ENCODE results near the gene KCNV2.
"Not testable (repeated sequence)": the region's sequence is repeated elsewhere in the genome, so short reads cannot be mapped to it uniquely, and the experiment has no call there.

KCNV2 gene

GRCh38 chr9:2717385-2717784, at the start of gene KCNV2:
Gene KCNV2 (plus strand): TSS chr9:2717510. CDS start chr9:2717740, 230 bp downstream.
- DNase-seq (ENCODE audit: low read depth in 2 of 2): no peak

- DNase-seq (ENCODE audit: low read depth in 2 of 2): no peak
Measured at GRCh38 chr9:2673161-2673560, 44.1 kb upstream of the KCNV2 start.

GRCh38 chr9:2674141-2674824, 43.0 kb upstream of the KCNV2 start:
- no peak for DNase-seq (ENCODE audit: low read depth in 2 of 2)

GRCh38 chr9:2675834-2676233, 41.5 kb upstream of the KCNV2 start:
- no peak for DNase-seq (ENCODE audit: low read depth in 2 of 2)

GRCh38 chr9:2676466-2676865, 40.8 kb upstream of the KCNV2 start:
- DNase-seq (ENCODE audit: low read depth in 2 of 2): no peak

- DNase-seq (ENCODE audit: low read depth in 2 of 2): no peak
Measured at GRCh38 chr9:2677915-2678889, 39.1 kb upstream of the KCNV2 start.

GRCh38 chr9:2679011-2679410, 38.3 kb upstream of the KCNV2 start:
- DNase-seq (ENCODE audit: low read depth in 2 of 2): no peak

- no peak for DNase-seq (ENCODE audit: low read depth in 2 of 2)
Measured at GRCh38 chr9:2681981-2682380, 35.3 kb upstream of the KCNV2 start.

- no peak for DNase-seq (ENCODE audit: low read depth in 2 of 2)
Measured at GRCh38 chr9:2686911-2687310, 30.4 kb upstream of the KCNV2 start.

- DNase-seq (ENCODE audit: low read depth in 2 of 2): no peak
Measured at GRCh38 chr9:2688636-2689035, 28.7 kb upstream of the KCNV2 start.

GRCh38 chr9:2691212-2691611, 26.1 kb upstream of the KCNV2 start:
- DNase-seq (ENCODE audit: low read depth in 2 of 2): no peak

GRCh38 chr9:2691626-2692025, 25.7 kb upstream of the KCNV2 start:
- DNase-seq (ENCODE audit: low read depth in 2 of 2): no peak

- no peak for DNase-seq (ENCODE audit: low read depth in 2 of 2)
Measured at GRCh38 chr9:2693056-2693455, 24.3 kb upstream of the KCNV2 start.

- no peak for DNase-seq (ENCODE audit: low read depth in 2 of 2)
Measured at GRCh38 chr9:2697492-2697891, 19.8 kb upstream of the KCNV2 start.

- no peak for DNase-seq (ENCODE audit: low read depth in 2 of 2)
Measured at GRCh38 chr9:2700398-2700797, 16.9 kb upstream of the KCNV2 start.

GRCh38 chr9:2700909-2701550, 16.3 kb upstream of the KCNV2 start:
- DNase-seq (ENCODE audit: low read depth in 2 of 2): no peak

- no peak for DNase-seq (ENCODE audit: low read depth in 2 of 2)
Measured at GRCh38 chr9:2704504-2704903, 12.8 kb upstream of the KCNV2 start.

- DNase-seq (ENCODE audit: low read depth in 2 of 2): not testable (repeated sequence)
Measured at GRCh38 chr9:2707256-2707655, 10.1 kb upstream of the KCNV2 start.

- no peak for DNase-seq (ENCODE audit: low read depth in 2 of 2)
Measured at GRCh38 chr9:2709645-2710101, 7.6 kb upstream of the KCNV2 start.

GRCh38 chr9:2711716-2712115, 5.6 kb upstream of the KCNV2 start:
- DNase-seq (ENCODE audit: low read depth in 2 of 2): no peak

GRCh38 chr9:2718001-2718697, 839 bp downstream of the KCNV2 start:
- DNase-seq (ENCODE audit: low read depth in 2 of 2): no peak

GRCh38 chr9:2718698-2719033, 1.4 kb downstream of the KCNV2 start:
- no peak for DNase-seq (ENCODE audit: low read depth in 2 of 2)

All from stimulated activated CD4-positive, alpha-beta T cell treated with anti-CD3 and anti-CD28 coated beads, Interleukin-1b, Interleukin-23, amount 100 ng/mL, for 4 hours (primary cell).